Hematopoietic multipotent progenitor cell (in vitro differentiated cells): ENCODE measurements around the gene DDX46. TPM values are rescaled to one million over a fixed set of nuclear protein-coding genes. Genes with fewer than 3 reads are reported as not detected.
"Not testable (repeated sequence)": the region's sequence is repeated elsewhere in the genome, so short reads cannot be mapped to it uniquely, and the experiment has no call there.

Experiments
- DNase-seq, 3 donors: peaks; one replicate each; pipeline ENCODE4 v3.0.0-alpha.2; 2011 to 2015; ENCODE audit warnings: low read depth in 2 of 3, low spot score in 2 of 3
- total RNA-seq: library from RNA; depleted of rRNA; stranded (reverse); fragments of >200 nt; gene quantifications from one replicate; pipeline ENCODE4 v1.2.3, GENCODE V29; 2012

Gene DDX46
- total RNA-seq, 1 donor = 13.2 TPM

DNA sequence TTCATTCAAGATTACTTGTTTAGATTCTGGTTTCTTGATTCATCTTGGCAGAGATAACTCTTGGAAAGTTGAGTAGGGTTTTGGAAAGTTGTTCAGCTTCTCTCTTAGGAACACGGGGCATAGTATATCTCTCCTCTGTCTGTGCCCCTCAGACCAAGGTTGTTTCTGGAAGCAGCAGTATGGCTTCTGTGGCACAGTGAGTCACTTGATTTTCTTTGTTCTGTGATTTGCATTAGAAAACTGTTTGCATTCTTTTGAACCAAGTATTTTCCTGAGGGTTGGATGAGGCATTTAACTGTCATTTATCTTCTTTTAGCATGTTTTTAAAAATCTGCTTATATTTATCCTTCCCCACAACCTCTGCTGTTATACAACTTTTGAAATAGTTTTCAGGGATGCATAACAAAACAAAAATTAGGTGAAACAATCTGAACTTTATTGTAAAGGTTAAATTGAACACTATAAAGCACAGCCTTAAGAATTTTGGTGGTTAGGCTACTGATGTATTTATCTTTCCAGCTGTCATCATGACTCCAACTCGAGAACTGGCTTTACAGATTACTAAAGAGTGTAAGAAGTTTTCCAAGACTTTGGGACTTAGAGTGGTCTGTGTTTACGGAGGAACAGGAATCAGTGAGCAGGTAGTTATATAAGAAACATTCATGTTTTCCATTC lies 26.5 kb downstream of the DDX46 start:
- no peak for DNase-seq

DNA sequence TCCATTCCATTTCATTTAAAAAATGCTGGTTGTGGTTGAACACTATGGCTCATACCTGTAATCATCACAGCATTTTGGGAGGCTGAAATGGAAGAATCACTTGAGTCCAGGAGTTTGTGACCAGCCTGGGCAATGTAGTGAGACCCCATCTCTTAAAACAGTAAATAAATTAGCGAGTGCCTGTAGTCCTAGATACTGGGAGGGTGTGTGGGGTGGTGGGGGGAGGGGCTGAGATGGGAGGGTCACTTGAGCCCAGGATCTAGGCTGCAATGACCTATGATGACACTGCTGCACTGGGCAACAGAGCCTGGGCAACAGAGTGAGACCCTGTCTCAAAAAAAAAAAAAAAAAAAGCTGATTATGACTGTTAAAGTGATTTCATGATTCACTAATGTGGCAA lies 29.1 kb downstream of the DDX46 start:
- no peak for DNase-seq

DNA sequence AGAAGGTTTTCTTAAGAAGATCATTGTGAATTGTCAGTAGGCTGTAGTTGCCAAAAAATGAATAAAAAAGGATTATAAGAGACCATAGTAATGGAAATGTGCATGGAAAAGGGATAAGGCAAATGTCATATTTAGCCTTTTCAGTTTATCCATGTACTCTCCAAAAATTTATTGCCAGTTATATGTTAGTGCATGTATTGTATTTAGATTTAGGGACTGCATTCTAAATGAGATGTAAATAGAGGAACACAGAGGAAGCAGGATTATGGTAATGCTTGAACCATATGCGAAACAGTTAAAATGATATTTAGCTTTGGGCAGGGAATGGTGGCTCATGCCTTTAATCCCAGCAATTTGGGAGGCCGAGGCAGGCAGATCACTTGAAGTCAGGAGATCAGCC lies 33.0 kb downstream of the DDX46 start:
- no peak for DNase-seq

DNA sequence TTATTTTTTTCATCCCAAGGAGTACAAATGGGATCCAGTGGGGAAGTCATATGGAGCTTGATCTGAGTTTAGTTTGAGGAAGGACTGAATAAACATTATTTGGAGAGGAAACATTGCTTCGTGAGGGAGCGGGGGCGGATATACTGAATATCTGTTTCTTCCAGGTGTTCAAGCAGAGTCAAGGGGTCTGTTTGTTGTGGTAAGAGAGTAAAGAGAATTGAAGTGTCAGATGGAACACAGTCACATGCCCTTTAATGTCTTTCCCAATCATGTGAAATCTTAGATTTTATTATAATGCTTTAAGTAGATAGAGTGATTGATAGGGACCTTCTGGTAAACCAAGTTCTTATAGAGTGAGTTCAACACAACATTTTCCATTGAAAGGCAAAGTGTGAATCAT lies 33.7 kb downstream of the DDX46 start:
- no peak for DNase-seq

DNA sequence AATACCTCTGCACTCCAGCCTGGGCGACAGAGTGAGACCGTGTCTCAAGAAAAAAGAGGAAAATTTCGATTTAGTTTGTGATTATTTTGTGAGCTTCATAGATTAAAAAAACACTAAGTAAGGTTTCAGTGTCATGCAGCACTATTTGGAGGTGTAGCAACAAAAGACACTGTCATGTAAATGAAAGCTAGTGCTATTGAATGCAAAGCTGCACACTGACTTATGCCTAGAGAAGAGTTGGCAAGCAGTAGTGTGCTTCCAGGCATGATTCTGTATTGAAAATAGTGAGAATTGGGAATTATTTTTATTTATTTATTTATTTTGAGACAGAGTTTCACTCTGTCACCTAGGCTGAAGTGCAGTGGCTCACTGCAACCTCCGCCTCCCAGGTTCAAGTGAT lies 34.5 kb downstream of the DDX46 start:
- DNase-seq = no peak

DNA sequence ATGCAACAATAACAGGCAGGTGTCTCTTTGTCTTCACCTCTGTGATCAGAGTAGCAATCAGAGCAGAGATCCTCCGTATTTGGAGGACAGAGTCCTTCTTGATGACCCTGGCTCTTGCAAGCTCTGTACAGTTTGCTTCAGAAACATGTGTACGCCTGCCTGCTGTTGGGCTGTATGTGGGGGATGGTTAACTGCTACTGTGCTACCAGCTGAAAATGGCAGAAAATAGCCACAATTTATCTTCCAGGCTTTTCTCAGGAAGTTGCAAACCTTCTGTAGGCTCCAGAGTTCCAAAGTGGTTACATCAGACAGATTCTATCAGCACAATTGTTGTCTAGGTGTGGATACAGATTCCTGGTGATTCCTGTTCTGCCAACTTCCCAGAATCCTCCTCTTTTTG lies 35.5 kb downstream of the DDX46 start:
- no peak for DNase-seq

DNA sequence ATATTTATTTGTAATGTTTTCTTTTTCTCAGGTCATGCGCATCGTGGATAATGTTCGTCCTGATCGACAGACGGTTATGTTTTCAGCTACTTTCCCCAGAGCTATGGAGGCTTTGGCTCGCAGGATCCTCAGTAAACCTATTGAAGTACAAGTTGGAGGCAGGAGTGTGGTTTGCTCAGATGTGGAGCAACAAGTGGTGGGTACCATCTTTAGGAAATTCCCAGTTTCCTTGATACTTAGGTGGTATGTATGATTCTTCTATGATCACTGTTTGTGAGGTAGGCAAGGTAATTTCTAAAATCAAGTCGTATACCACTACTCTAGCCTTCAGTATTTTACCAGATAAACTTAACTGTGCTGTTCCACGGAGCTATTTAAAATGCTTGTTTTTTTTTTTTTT lies 36.2 kb downstream of the DDX46 start:
- DNase-seq = no peak

DNA sequence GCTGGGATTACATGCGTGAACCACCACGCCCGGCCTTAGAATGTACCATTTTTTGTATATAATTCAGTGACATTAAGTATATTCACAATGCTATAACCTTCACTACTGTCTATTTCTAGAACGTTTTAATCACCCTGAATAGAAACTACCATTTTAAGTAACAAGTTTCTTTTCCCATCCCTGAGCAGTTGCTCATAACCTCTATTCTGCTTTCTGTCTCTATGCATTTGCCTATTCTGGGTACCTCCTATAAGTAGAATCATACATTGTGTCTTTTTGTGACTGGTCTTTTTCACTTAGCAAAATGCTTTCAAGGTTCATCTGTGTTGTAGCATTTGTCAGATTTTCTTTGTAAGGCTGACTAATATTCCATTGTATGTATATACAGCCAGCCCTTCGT lies 39.9 kb downstream of the DDX46 start:
- DNase-seq = no peak

DNA sequence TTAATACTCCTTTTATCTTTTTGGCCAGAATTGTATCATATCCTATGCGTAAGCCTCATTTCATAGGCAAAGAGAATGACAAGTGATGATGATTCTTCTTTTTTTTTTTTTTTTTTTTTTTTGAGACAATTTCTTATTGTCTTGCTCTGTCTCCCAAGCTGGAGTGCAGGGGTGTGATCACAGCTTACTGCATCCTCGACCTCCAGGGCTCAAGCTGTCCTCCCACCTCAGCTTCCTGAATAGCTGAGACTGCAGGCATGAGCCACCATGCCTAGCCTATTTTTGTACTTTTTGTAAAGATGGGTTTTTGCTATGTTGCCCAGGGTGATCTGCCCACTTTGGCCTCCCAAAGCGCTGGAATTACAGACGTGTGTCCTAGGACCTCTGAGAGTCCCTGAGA lies 45.2 kb downstream of the DDX46 start:
- DNase-seq = no peak

DNA sequence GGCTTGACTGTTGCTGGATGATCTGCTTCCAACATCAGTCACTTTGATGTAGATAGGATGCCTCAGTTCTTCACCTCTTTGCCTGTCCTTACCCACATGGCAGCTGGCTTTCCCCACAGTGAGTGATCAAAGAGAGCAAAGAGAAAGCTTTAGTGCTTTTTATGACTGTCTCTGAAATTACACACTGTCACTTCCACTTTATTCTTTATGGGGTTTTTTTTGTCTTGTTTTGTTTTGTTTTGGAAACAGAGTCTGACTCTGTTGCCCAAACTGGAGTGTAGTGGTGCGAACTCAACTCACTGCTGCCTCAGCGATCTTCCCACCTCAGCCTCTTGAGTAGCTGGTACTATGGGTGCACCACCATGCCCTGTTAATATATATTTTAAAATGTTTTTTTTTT lies 54.8 kb downstream of the DDX46 start:
- DNase-seq = peak in 2 of 3 donors; percentile 18 to 55

DNA sequence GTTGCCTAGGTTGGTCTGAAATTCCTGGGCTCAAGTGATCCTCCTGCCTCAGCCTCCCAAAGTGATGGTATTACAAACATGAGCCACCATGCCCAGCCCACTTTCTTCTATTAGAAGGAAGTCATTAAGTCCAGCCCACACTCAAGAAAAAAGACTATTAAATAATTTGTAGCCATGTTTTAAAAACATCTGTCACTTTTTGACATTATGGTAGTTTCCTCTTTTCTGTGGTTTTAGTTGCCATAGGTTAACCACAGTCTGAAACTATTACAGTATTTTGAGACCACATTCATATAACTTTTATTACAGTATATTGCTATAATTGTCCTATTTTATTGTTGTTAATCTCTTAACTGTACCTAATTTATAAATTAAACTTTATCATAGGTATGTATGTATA lies 55.2 kb downstream of the DDX46 start:
- peak in 2 of 3 donors; percentile 55 to 86 for DNase-seq

DNA sequence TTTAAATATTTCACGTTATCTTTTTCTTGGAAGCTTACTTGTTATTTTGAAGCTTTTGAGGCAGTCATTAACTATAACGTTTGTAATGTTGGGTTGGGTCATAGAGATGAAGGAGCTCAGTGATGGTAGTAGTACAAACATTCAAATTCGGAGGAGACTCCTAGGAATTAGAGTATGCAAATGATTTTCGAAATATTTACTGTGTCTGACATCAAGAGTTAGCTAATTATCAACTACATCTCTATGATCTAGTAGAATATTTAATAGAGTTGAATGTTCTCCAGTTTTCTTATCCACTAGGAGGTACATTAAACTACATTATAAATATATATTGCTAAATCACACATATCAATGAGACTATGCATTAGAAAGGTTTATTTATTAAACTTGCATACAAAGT lies 58.4 kb downstream of the DDX46 start:
- DNase-seq = no peak

DNA sequence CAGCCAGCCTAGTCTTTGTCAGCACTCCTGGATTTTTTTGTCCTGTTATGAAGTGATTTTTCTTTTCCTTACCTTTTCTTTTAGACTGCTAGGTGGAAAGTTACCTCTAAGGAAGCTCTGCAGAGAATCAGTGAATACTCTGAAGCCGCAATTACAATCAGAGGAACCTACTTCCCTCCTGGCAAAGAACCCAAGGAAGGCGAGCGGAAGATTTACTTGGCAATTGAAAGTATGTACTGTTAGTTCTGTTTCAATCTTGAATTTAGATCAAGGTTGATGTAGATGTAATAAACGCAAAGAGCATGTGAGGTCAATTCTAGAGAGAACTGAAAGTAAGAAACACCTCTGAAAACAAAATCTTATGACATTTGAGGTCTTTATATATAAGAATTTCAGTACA lies 60.2 kb downstream of the DDX46 start:
- DNase-seq = no peak

DNA sequence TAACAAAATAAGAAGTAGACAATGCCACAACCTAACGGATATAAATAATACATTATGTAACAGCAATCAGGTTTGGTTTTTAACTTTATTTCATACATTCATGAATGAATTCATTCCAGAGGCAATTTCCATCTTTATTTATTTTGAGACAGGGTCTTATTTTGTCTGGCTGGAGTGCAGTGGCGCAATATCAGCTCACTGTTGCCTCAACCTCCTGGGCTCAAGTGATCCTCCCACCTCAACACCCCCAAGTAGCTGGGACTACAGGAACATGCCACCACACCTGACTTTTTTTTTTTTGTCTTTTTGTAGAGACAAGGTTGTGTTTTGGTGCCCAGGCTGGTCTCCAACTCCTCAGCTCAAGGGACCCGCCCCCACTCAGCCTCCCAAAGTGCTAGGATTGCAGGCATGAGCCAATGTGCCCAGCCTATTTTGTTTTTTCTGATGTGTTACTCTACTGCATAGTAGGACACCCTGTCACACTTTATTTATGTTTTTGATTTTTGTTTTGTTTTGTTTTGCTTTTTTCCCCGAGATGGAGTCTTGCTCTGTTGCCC lies 60.9 kb downstream of the DDX46 start:
- DNase-seq = no peak

DNA sequence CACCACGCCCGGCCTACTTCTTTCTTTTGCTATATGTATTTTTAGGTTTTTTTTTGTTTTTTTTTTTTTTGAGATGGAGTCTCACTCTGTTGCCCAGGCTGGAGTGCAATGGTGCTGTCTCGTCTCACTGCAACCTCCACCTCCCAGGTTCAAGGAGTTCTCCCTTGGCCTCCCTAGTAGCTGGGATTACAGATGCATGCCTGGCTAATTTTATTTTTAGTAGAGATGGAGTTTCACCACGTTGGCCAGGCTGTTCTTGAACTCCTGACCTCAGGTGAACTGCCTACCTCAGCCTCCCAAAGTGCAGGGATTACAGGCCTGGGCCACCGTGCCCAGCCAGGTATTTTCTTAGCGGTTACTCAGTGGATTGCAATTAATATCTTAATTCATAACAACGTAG lies 63.3 kb downstream of the DDX46 start:
- no peak for DNase-seq

DNA sequence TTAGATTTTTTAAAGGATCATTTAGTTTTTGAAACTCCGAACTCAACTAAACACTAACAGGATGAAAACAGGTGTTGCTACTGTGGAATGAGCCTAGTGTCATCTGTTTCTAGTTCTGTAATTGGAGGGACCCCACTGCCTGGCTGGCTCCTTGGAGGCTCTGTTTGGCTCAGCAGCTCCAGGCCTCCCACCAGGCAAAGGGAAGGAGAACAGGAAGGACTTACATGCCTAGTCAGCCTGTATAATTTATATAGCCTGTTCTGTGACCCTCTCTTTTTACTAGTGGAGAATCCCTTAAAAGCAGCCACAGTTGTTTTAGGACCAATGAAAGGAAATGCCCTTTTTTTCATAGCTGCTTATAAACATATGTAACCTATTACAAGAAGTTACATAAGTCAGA lies 66.1 kb downstream of the DDX46 start:
- no peak for DNase-seq

DNA sequence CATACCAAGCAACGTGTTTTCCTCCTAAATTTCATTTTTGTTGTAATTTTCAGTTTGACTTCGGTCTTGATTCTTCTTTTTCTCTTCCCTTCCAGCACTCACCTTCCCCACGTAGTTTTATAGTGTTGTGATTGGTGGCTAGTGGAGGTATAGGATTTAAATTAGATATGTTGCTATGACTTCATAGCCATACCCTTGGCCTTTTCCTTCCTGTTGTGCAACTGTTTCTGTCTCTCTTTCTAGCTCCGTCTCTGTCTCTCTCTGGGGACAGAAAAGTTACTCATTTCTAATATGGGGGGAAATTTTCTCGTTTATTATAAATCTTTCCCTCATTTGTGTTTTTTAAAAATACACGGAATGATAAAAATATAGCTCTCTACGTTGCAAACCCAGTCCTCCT lies 66.6 kb downstream of the DDX46 start:
- DNase-seq = no peak

DNA sequence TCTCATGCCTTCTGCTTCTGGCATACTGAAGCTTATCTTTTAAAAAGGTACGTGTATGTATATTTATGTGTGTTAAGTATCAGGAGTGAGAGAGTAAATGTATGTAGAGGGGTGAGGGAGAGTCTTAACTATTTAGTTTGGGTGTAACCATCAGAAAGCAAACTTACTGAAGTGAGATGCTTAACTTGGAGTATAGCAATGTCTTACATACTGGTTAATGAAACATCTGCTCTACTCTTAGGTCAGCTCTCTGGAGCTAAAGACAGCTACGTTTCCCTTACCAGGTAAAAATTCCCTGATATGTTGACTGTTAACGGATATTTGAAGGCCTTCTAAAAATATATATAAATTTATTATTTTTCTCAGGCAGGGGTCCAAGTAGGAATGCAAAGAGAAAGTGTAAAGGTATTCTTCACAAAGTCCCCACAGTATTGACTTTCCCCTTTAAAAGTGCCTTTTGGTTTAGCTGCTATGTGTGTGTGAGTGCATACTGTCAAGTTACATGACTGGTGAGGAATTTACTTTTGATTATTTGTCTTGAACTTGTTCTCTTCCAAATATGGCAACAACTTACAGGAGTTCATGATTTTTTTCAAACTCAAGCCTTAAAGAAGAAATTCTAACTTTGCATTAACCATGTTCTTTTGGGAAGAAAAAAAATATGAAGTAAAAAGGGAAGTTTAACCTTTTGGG lies 74.9 kb downstream of the DDX46 start:
- DNase-seq = no peak

DNA sequence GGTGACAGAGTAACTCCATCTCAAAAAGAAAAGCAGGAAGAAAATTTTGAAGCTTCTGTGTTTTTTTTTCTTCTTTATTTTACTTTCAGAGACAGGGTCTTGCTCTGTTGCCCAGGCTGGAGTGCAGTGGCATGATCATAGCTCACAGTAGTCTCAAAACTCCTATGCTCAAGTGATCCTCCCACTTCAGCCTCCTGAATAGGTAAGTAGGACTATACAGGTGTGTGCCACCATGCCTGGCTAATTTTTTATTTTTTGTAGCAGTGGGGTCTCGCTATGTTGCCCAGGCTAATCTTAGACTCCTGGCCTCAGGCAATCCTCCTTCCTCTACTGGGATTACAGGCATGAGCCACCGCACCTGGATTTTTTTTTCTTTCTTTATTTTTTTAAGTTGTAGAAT lies 77.0 kb downstream of the DDX46 start:
- no peak for DNase-seq

DNA sequence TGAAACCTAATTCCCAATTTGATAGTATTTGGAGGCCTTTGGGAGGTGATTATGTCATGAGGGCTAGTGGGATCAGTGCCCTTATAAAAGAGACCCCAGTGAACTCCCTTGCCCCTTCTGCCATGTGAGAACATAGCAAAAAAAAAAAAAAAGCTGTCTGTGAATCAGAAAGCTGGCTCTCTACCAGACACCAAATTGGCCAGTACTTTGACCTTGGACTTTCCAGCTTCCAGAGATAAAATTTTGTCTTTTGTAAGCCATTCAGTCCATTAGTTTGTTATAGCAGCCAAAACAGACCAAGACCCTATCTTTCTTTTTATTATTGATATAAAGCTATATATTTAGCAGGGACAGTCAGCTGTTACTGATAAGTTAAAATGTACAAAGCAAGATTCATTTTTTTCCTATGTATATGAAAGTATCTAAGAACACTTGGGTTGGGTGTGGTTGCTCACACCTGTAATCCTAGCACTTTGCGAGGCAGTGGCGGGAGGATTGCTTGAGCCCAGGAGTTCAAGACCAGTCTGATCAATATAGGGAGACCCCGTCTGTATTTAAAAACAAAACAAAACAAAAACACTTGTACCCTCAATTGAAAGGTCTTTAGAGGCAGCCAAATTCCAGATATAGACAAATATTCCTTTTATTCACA lies 79.1 kb downstream of the DDX46 start:
- no peak for DNase-seq

DNA sequence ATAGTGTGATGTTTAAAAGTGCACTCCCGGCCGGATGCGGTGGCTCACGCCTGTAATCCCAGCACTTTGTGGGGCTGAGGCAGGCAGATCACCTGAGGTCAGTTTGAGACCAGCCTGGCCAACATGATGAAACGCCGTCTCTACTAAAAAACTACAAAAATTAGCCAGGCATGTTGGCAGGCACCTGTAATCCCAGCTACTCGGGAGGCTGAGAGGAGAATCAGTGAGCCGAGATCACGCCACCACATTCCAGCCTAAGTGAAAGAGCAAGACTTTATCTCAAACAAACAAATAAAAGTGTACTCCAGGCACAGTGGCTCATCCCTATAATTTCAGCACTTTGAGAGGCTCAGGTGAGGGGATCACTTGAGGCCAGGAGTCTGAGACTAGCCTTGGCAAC lies 79.8 kb downstream of the DDX46 start:
- DNase-seq = not testable (repeated sequence)

DNA sequence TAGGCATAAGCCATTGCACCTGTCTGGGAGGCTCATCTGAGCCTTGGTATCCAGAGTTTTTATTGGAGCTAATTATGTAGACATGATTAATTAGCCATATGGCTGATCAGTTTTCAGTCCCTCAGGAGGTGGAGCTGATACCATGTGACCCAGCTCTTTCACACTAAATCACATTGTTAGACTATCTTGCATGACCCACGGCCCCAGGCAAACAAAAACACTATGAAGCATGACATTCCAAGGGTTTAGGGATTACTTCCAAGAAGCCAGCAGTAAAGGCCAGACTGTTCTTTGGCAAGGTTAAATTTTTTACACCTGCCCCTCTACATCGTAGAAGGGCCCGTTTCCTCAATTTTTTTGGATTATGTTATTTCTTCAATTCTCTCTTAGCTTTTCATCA lies 82.2 kb downstream of the DDX46 start:
- DNase-seq = no peak
